ENCODE measurements around the gene ECSCR. TPM values are rescaled to one million over a fixed set of nuclear protein-coding genes. Genes with fewer than 3 reads are reported as not detected.

ECSCR gene
- total RNA-seq, 2 donors from 2014 or later = 30.1 to 35.4 TPM

DNA sequence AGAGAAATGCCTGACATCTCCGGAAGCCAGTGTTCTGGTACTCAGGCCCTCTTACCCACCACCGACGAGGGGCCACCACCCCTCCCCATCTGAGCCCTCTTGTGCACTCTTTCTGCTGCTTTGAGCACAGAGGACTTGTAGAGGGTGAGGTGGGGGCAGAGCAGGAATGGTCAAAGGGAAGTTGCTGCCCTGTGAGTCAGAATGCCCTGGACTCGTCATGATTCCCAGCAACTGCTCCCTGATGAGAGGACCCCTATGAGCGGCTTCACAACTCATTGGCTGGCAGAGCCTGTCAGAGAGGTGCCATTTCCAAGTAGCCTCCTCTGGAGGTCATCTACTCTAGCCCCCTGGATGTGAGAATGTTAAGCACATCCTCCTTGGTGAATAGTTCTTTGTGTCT is 845 bp downstream of the ECSCR start:
- DNase-seq (ENCODE audit: low spot score) = no peak
- H3K4me1 ChIP-seq = no peaks in the 10 kb centered on the region
- TF ChIP-seq, protein P1, sequence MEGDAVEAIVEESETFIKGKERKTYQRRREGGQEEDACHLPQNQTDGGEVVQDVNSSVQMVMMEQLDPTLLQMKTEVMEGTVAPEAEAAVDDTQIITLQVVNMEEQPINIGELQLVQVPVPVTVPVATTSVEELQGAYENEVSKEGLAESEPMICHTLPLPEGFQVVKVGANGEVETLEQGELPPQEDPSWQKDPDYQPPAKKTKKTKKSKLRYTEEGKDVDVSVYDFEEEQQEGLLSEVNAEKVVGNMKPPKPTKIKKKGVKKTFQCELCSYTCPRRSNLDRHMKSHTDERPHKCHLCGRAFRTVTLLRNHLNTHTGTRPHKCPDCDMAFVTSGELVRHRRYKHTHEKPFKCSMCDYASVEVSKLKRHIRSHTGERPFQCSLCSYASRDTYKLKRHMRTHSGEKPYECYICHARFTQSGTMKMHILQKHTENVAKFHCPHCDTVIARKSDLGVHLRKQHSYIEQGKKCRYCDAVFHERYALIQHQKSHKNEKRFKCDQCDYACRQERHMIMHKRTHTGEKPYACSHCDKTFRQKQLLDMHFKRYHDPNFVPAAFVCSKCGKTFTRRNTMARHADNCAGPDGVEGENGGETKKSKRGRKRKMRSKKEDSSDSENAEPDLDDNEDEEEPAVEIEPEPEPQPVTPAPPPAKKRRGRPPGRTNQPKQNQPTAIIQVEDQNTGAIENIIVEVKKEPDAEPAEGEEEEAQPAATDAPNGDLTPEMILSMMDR (IDR thresholded peaks at IDR 0.05) = no peak
- no peaks in the 10 kb centered on the region for H3K9me3 ChIP-seq
- peak overlapping the region; percentile 32 to 42 for H3K4me3 ChIP-seq
- H3K36me3 ChIP-seq = no peaks in the 10 kb centered on the region
- no peaks in the 10 kb centered on the region for H3K27me3 ChIP-seq
- peak overlapping the region; percentile 46 to 75 for H3K27ac ChIP-seq

DNA sequence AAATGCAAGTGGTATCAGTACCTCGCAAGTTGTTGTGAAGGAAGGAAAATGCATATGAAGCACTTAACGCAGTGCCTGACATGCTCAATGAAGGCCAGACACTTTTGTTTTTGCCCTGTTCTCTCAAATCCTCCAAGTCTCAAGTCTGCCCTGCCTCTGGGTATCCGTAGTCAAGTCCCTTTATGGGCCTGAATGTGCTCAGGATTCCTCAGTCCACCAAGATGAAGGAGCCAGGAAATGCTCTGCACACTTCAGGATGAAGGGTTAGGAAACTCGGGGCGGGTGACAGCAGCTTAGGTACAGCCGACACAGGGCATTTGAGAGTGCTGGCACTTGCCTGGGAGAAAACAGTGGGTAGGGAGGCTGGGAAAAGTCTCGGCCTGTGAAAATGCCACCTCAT is 1.4 kb downstream of the ECSCR start:
- Histone ChIP-seq H3K27me3 (no peaks in the 10 kb centered on the region), H3K4me3 (peak overlapping the region; percentile 32 to 42), H3K4me1 (no peaks in the 10 kb centered on the region), H3K27ac (peak overlapping the region; percentile 50 to 75), H3K36me3 (no peaks in the 10 kb centered on the region), H3K9me3 (no peaks in the 10 kb centered on the region)
- TF ChIP-seq, protein P1 (IDR thresholded peaks at IDR 0.05) = no peak
- no peak for DNase-seq (ENCODE audit: low spot score)

- H3K4me3 ChIP-seq = peak overlapping the region in 1 of 2 donors; percentile 42
- TF ChIP-seq, protein P1 (IDR thresholded peaks at IDR 0.05) = no peak
- no peak for DNase-seq (ENCODE audit: low spot score)
- H3K27ac ChIP-seq = peak overlapping the region; percentile 50 to 75
- H3K27me3 ChIP-seq = no peaks in the 10 kb centered on the region
- H3K4me1 ChIP-seq = no peaks in the 10 kb centered on the region
- no peaks in the 10 kb centered on the region for H3K36me3 ChIP-seq
- no peaks in the 10 kb centered on the region for H3K9me3 ChIP-seq
Observed at GRCh38 chr5:139460455-139460854, 2.1 kb downstream of the ECSCR start.

GRCh38 chr5:139459451-139459934 is 3.0 kb downstream of the ECSCR start:
- TF ChIP-seq, protein P1 (IDR thresholded peaks at IDR 0.05) = no peak
- peak overlapping the region; percentile 50 to 66 for H3K27ac ChIP-seq

DNA sequence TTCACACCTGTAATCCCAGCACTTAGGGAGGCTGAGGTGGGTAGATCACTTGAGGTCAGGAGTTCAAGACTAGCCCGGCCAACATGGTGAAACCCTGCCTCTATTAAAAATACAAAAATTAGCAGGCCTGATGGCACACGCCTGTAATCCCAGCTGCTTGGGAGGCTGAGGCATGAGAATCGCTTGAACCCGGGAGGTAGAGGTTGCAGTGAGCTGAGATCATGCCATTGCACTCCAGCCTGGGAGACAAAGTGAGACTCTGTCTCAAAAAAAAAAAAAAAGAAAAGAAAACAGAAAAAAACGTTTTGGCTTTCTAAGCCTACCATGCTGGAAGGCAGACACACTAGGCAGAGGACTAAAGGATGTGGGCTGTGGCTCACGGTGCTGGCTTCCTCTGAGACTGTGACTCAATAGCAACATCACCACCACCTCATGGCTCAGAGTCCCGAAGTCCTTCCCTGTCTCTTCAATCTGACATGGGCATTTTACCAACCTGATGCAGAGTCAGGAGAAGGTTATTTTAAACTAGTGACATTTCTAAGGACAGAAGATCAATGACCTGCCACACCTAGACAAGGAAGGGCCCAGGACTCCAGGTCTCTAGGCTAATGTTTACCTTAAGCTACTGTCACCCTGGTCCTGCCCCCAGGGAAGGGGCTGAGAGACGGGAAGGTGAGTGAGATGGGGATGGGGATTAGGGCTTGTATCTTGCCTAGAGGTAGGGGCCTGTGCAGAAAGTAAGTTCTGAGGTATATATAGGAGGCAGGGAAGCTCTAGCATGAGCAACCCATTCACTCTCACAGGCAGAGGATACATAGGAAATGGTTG is 3.7 kb downstream of the ECSCR start:
- no peak for DNase-seq (ENCODE audit: low spot score)
- Histone ChIP-seq H3K27ac (peak overlapping the region; percentile 50 to 66), H3K4me3 (no peak overlapping the region), H3K36me3 (no peaks in the 10 kb centered on the region), H3K27me3 (no peaks in the 10 kb centered on the region), H3K4me1 (no peaks in the 10 kb centered on the region), H3K9me3 (no peaks in the 10 kb centered on the region)
- TF ChIP-seq, protein P1 (IDR thresholded peaks at IDR 0.05) = no peak

More at GRCh38 chr5:139459451-139459934, 3.0 kb downstream of the ECSCR start:
- DNase-seq (ENCODE audit: low spot score) = no peak
- no peaks in the 10 kb centered on the region for H3K9me3 ChIP-seq
- H3K27me3 ChIP-seq = no peaks in the 10 kb centered on the region
- no peaks in the 10 kb centered on the region for H3K36me3 ChIP-seq
- H3K4me3 ChIP-seq = no peak overlapping the region
- H3K4me1 ChIP-seq = no peaks in the 10 kb centered on the region
